Activated CD4-positive, alpha-beta T cell treated with anti-CD3 and anti-CD28 coated beads for 36 hours (primary cell): ENCODE data around the gene ADAMTS4. TPM values are rescaled to one million over a fixed set of nuclear protein-coding genes. Genes with fewer than 3 reads are reported as not detected.

Source experiments
- ATAC-seq: fragments of 200-7000 bp; cut with Tn5 transposase; one replicate; pipeline ENCODE4 v1.10.0; 2021; ENCODE audit warnings: mild to moderate bottlenecking, moderate library complexity
- CTCF ChIA-PET: fragments of 350-600 bp; sonication (Branson Sonifier 250); formaldehyde crosslinking; loops from one replicate; lab custom pipeline; 2021; ENCODE audit warnings: antibody characterized with exemption; lab: Charles Lee
- POLR2A ChIA-PET: fragments of 350-600 bp; sonication (Branson Sonifier 250); formaldehyde crosslinking; loops from one replicate; lab custom pipeline; 2021; ENCODE audit warnings: antibody characterized with exemption, inconsistent platforms; lab: Charles Lee
- DNase-seq: peaks from one replicate; pipeline ENCODE4 v3.0.0-alpha.2; 2020
- H3K27ac Mint-ChIP-seq: one replicate; pipeline ENCODE4 v1.8.0; 2021; ENCODE audit warnings: mixed read lengths
- H3K27me3 Mint-ChIP-seq: one replicate; pipeline ENCODE4 v1.8.0; 2021; ENCODE audit warnings: mixed read lengths
- H3K36me3 Mint-ChIP-seq: one replicate; pipeline ENCODE4 v1.8.0; 2021; ENCODE audit warnings: low read depth, mixed read lengths
- H3K4me1 Mint-ChIP-seq: one replicate; pipeline ENCODE4 v1.8.0; 2021; ENCODE audit warnings: mixed read lengths
- H3K4me3 Mint-ChIP-seq: one replicate; pipeline ENCODE4 v1.8.0; 2021; ENCODE audit warnings: mild to moderate bottlenecking, moderate library complexity, mixed read lengths
- H3K9me3 Mint-ChIP-seq: one replicate; pipeline ENCODE4 v1.8.0; 2021; ENCODE audit warnings: low read depth, mixed read lengths
- intact Hi-C, 2 experiments: fragments of 100-400 bp; cut with DNase I in 1 of 2; cut with micrococcal nuclease in 1 of 2; formaldehyde crosslinking; loops; one replicate each; pipeline versions ENCODE4 v1.14.2 to v1.15.1; 2022 to 2024; cut with DNase I, micrococcal nuclease
- total RNA-seq, 2 experiments: library from RNA; stranded (reverse); gene quantifications; one replicate each; pipeline ENCODE4 v1.2.3, GENCODE V29; 2021

ADAMTS4 gene
- total RNA-seq, 2 experiments from 2014 or later, result 0.40 to 0.71 TPM

DNA sequence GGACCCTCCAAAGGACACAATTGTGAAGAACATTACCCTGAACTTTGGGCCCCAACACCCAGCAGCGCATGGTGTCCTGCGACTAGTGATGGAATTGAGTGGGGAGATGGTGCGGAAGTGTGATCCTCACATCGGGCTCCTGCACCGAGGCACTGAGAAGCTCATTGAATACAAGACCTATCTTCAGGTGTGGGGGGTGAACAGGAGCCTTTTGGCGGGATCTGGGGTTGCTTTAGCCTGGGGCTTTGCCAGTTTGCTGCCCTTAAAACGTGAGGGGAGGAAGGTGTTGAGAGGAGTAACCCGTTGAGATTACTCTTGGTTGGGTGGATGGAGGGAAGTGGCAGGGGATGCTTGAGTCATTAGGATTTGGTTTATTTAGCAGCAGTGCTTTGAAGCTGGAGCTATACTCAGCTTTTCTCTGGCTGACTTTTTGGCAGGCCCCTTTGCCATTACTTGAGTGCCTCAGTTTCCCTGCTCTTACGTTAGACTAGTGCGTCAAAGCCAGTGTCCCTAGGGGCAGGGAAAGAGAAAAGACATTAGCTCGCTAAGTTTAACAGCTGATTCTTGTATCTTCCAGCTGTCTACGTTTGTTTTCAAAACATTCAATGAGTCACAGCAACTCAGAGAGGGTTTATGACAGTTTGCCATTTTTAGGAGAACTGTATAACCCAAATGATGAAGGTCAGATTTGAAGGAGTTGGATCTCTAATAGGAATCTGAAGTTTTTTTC, 7.7 kb upstream of the ADAMTS4 start:
- peak overlapping the region; percentile 15 for H3K27ac Mint-ChIP-seq
- ChIA-PET CTCF (interaction anchor here (0.5 to 7.2 kb wide), 13 partner anchors 9 to 233 kb away, joined by 3 to 89 read pairs (median 3); partner anchors contain the start of genes APOA2, FCER1G, PPOX and TOMM40L), POLR2A (no interaction called here)
- H3K27me3 Mint-ChIP-seq, result no peaks in the 10 kb centered on the region
- no peak overlapping the region for H3K4me3 Mint-ChIP-seq
- peaks cover 53% of the 10 kb centered on the region for H3K36me3 Mint-ChIP-seq
- no peak for DNase-seq
- ATAC-seq, result no peak
- intact Hi-C loops, result no loop called here
- peaks cover 41% of the 10 kb centered on the region for H3K4me1 Mint-ChIP-seq
- H3K9me3 Mint-ChIP-seq, result no peaks in the 10 kb centered on the region

DNA sequence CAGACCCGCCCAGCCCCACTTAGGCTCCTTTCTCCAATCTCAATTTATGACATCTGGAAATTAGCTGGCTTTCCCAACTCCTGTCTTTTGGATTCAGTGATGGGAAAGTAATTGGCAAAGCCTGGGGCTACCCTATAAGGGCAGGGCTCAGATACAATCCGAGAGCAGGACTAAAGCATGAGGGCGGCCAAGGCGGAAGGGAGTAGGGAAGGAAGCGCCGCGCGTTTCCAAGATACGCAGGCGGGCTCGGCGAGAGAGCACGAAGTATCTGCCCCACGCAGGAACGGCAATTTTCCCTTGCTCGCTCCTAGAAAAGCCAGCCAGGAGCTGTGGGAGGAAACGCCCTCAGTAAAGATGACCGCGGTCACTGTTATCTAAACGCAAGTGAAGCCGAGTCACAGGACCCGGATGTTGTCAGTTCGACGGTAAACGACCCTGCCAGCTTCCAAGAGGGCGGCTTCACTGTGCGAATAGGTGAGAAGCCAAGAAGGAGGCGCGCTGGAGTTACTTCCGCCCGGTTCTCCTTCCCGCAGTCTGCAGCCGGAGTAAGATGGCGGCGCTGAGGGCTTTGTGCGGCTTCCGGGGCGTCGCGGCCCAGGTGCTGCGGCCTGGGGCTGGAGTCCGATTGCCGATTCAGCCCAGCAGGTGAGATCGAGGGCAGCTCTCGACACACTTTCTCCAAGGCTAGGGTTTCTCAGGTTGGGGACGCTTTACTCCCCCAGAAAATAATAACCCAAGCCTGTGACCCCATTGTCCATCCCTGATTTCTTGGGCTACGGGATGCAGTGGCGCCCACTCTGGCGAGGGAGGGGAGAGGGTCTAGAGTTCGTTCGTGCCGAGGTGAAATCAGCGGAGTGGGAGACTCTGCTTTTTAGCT, 3.2 kb upstream of the ADAMTS4 start, which contains the start of gene NDUFS2:
Gene NDUFS2, plus strand, starts transcription at position 532 of the 877 bp plus-strand sequence. Its CDS starts 19 bp downstream, at position 551.
- ATAC-seq, result peak; percentile 99
- H3K27me3 Mint-ChIP-seq, result no peaks in the 10 kb centered on the region
- intact Hi-C loops, result loop anchor here (1.0 to 5.0 kb wide), 11 partner anchors 17 to 188 kb away; partner anchors contain the start of genes PPOX (in 2 of the 2), B4GALT3 (in 1 of the 2), DEDD (in 1 of the 2) and MPZ (in 1 of the 2)
- H3K4me1 Mint-ChIP-seq, result peaks cover 50% of the 10 kb centered on the region
- H3K9me3 Mint-ChIP-seq, result no peaks in the 10 kb centered on the region
- peak within 1 kb of the TSS; percentile 92 for H3K4me3 Mint-ChIP-seq
- peak; percentile 97 for DNase-seq
- CTCF ChIA-PET, result interaction anchor here (0.6 to 7.2 kb wide), 17 partner anchors 10 to 524 kb away, joined by 3 to 89 read pairs (median 3); partner anchors contain the start of genes APOA2, PPOX and TOMM40L
- POLR2A ChIA-PET, result interaction anchor here (0.7 to 2.3 kb wide), 6 partner anchors 8 to 188 kb away, joined by 4 to 16 read pairs (median 4); partner anchors contain the start of genes PPOX and TOMM40L
- peaks cover 30% of the 10 kb centered on the region for H3K36me3 Mint-ChIP-seq
- peak within 1 kb of the TSS; percentile 95 for H3K27ac Mint-ChIP-seq

DNA sequence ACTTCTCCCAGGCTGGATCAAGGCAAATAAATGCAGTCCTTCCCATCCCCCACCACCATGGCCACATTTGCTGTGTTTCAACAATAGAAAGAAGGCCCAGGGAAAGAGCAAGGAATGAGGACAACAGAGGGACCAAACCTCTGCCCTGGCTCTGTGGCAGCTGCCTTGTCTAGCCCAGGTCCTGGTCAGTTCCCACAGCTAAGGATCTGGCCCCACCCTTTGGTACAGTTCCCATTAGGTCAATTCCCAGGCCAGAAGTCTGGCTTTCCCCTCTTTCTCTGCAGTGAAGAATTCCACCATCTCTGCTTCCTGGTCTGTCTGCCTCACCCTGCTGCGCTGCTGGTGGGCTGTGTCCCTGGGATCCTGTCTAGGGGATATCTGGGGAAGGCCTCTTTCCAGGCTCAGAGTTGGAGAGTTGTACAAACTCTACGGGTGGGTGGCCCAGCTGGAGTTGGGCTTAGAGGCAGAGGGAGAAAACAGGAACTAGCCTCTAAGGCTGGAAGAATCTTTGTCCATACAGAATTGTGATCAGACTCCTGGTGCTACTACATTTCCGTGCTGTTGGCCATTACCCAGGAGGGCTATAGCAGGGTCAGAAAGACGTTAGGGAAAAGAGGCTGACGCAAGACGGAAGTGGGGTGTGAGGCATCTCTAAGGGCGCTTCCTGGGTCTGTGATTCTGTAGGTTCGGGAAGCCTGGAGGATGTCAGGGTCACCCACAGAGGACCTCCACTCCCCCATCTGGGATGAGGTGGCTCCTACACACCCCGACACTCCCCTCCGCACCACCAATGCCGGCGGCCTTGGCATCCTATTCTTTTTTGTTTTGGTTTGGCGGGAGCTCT, 2.4 kb upstream of the ADAMTS4 start:
- intact Hi-C loops, result loop anchor here in 1 of 2 experiments (5.0 kb wide), 1 partner anchor 106 kb away; the partner anchor contains the start of gene MPZ
- ChIA-PET CTCF (interaction anchor here (0.6 to 7.2 kb wide), 12 partner anchors 9 to 185 kb away, joined by 3 to 89 read pairs (median 4); partner anchors contain the start of genes APOA2, ARHGAP30, PPOX and TOMM40L), POLR2A (interaction anchor here (0.7 to 2.3 kb wide), 6 partner anchors 15 to 189 kb away, joined by 3 to 16 read pairs (median 4); partner anchors contain the start of genes PPOX and TOMM40L)
- H3K4me1 Mint-ChIP-seq, result peaks cover 46% of the 10 kb centered on the region
- H3K36me3 Mint-ChIP-seq, result peaks cover 23% of the 10 kb centered on the region
- peak overlapping the region; percentile 92 for H3K4me3 Mint-ChIP-seq
- DNase-seq (no peak), ATAC-seq (no peak)
- H3K9me3 Mint-ChIP-seq, result no peaks in the 10 kb centered on the region
- H3K27me3 Mint-ChIP-seq, result no peaks in the 10 kb centered on the region
- peak overlapping the region; percentile 95 for H3K27ac Mint-ChIP-seq

DNA sequence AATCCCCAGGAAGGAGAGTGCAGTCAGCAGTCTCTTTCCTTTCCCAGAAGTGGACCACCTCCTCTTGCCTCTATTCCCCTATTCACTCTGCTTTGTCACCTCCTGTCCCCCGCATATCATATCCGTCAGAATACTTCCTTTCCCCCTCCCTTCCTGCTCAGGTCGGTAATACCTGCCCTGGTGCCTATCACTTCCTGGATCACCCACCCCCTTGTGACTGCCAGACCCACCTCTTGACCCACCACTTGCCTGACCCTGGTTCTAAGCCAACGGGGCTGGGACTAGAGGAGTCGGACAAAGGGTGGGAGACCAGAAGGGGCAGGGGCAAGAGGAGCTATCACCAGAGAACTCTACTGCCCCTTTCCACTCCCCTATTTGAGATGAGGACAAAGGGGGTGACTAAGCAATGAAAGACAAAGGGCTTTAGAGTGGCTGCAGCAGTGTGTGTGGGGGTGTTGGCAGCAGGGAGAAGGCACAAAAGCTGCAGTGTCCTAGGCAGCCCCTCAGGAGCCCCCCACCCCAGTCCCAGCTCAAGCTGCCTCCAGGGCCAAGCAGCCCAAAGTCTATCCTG, 1.7 kb upstream of the ADAMTS4 start:
- Mint-ChIP-seq H3K4me3 (peak overlapping the region; percentile 41), H3K36me3 (peaks cover 21% of the 10 kb centered on the region), H3K9me3 (no peaks in the 10 kb centered on the region), H3K27ac (peak overlapping the region; percentile 95), H3K4me1 (peaks cover 43% of the 10 kb centered on the region), H3K27me3 (no peaks in the 10 kb centered on the region)
- ChIA-PET CTCF (interaction anchor here (1.0 to 7.2 kb wide), 3 partner anchors 8 to 131 kb away, joined by 3 to 89 read pairs (median 27); partner anchors contain the start of genes APOA2, ARHGAP30 and TOMM40L), POLR2A (interaction anchor here (1.0 kb wide), 1 partner anchor 14 kb away, joined by 3 read pairs; no protein-coding TSS in a partner anchor)
- intact Hi-C loops, result loop anchor here in 1 of 2 experiments (5.0 kb wide), 1 partner anchor 107 kb away; the partner anchor contains the start of gene MPZ
- ATAC-seq (no peak), DNase-seq (no peak)

DNA sequence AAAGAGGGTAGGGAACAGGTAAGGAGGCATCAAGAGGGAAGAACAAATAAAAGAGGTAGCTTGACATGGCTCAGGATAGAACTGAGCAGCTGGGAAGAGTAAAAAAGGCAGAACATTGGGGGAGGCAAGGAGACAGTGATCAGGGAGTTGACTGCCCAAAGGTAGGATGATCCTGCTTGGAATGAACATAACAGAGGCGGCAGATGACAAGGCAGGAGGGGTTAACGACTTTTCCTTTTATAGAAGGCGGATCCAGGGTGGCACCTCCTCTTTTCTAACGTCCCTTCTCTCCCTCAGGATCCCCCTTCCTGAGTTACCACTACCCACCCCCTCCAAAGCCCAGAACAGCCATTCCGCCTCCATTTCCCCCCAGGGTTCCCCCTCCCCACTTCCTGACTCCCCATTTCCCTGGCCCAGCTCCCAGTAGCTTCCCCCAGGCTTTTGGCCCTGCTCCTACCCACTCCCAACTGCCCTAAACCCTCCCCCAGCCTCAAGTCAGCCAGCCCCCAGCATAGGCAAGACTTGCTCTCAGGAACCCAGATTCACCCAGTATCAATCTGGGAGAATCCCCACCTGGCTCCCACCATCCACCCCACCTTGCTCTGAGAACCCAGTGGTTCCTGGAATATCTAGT, 769 bp upstream of the ADAMTS4 start:
- peaks cover 14% of the 10 kb centered on the region for H3K36me3 Mint-ChIP-seq
- ATAC-seq, result no peak
- H3K27me3 Mint-ChIP-seq, result no peaks in the 10 kb centered on the region
- no peaks in the 10 kb centered on the region for H3K9me3 Mint-ChIP-seq
- ChIA-PET POLR2A (no interaction called here), CTCF (interaction anchor here (1.3 kb wide), 1 partner anchor 26 kb away, joined by 6 read pairs; the partner anchor contains the start of gene TOMM40L)
- peaks cover 44% of the 10 kb centered on the region for H3K4me1 Mint-ChIP-seq
- DNase-seq, result no peak
- intact Hi-C loops, result loop anchor here in 1 of 2 experiments (5.0 kb wide), 1 partner anchor 108 kb away; the partner anchor contains the start of gene MPZ
- H3K4me3 Mint-ChIP-seq, result peak overlapping the region; percentile 41
- peak overlapping the region; percentile 95 for H3K27ac Mint-ChIP-seq

DNA sequence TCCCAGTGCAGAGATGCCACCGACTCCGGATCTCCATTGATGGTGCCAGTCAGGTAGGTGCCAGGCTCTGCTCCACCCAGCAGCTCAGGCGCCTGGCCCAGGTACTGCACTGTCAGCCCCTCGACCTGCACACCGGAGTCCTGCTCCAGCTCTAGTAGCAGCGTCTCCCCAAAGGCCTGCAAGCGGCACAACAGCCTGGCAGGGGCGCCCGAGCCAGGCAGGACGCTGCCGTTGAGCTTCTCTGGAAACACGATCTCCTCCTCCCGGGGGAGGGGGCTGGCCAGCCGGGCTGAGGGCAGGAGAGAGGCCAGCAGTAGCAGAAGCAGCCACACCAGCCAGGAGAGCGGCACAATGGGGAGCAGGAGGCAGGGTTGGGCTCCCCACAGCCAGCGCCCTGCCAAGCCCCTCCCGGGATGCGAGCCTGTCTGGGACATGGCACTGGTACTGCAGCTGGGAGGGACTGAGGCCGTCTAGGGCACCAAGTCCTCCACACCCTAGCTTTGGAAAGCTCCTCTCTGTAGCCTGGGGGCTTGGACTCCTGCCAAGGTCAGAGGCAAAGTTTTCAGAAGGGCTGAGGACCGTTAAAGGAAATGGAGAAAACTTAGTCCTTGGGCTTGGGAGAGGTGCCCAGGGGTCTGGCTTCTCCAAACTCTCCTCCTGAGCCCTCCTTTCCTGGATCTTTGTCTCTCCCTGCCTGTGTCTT, 509 bp downstream of the ADAMTS4 start:
- Mint-ChIP-seq H3K9me3 (no peaks in the 10 kb centered on the region), H3K27me3 (no peaks in the 10 kb centered on the region), H3K4me1 (peaks cover 33% of the 10 kb centered on the region), H3K27ac (no peak overlapping the region), H3K36me3 (peaks cover 1% of the 10 kb centered on the region), H3K4me3 (no peak overlapping the region)
- no peak for DNase-seq
- no peak for ATAC-seq
- POLR2A ChIA-PET, result no interaction called here
- intact Hi-C loops, result no loop called here
- CTCF ChIA-PET, result interaction anchor here (1.0 to 1.3 kb wide), 2 partner anchors 27 to 32 kb away, joined by 3 to 6 read pairs; partner anchors contain the start of genes PPOX and TOMM40L

DNA sequence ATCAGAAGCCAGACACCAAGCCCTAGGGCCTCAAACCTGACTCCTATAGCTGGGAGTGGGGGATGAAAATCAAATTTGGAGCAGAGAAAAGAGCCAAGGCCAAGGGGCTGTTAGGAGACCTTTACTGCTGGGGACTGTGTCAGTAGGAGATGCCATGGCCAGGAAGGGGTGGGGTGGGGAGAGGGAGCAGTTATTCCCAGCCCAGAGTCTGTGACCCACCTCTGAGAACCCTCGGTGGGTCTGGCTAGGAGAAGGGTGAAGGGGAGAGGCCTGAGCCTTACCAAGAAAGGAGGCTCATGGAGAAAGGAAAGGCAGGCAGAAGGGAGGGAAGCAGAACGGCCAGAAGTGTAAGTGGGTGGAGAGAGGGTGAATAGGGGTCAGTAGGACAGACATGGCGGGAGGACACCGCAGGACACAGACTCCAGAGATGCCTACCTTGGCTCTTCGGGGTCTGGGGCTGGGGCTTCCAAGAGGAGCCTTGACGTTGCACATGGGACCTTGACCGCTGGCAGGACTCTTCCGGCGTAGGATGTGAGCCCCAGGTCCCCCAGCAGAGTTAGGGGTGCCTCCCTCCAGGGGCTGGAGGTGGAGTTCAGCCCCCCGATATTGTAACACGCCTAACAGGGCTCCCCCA, 1.2 kb downstream of the ADAMTS4 start:
- POLR2A ChIA-PET, result no interaction called here
- H3K4me3 Mint-ChIP-seq, result no peak overlapping the region

DNA sequence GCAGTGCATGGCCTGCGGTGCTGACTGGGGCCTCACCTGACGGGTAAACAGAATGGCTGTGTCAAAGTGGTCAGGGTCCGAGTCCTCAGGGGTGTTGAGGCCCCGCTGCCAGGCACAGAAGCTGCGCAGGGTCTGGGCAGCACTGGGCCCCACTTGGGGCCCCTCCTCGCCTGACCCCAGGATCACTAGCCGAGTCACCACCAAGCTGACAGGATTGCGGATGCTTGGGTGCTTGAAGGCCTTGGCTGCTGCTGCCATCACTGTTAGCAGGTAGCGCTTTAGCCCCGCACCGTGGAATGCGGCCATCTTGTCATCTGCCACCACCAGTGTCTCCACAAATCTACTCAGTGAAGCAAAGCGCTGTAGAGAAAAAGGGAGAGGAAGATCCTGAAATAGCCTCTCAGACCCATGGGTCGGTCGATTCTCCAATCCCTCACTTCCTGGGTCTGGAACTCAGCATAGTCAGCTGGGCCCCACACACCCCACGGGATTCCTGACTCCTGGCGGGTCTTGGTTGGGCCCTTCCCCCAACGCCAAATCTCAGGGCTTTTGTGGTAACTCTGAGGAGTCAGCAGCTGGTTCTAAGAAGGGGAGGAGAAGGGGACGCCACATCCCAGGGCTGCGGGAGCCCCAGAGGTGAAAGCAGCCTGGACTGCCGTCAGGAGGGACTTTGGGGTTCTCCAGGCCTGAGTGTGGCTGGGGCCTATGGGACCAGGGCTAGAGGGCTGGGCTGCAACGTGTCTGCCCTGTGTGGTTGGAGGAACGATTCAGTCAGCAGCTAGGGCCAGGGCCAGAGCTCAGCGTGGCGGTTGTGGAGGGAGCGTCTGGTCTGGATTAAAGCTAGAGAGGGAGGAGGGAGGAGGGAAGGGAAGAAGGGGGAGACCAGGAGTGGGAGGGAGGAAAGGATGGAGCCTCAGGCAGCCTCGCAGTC, 2.1 kb downstream of the ADAMTS4 start:
- Mint-ChIP-seq H3K27me3 (no peaks in the 10 kb centered on the region), H3K36me3 (no peaks in the 10 kb centered on the region), H3K4me1 (peaks cover 35% of the 10 kb centered on the region), H3K27ac (no peak overlapping the region), H3K4me3 (no peak overlapping the region), H3K9me3 (no peaks in the 10 kb centered on the region)
- no peak for ATAC-seq
- CTCF ChIA-PET, result interaction anchor here (0.6 to 3.0 kb wide), 3 partner anchors 15 to 54 kb away, joined by 3 to 11 read pairs (median 3); no protein-coding TSS in a partner anchor
- POLR2A ChIA-PET, result no interaction called here
- no peak for DNase-seq
- intact Hi-C loops, result no loop called here

More for the DNA sequence above, 1.2 kb downstream of the ADAMTS4 start:
- intact Hi-C loops, result no loop called here
- Mint-ChIP-seq H3K4me1 (peaks cover 31% of the 10 kb centered on the region), H3K27me3 (no peaks in the 10 kb centered on the region), H3K27ac (no peak overlapping the region), H3K36me3 (no peaks in the 10 kb centered on the region), H3K9me3 (no peaks in the 10 kb centered on the region)
- ATAC-seq (no peak), DNase-seq (no peak)
- CTCF ChIA-PET, result interaction anchor here (1.0 kb wide), 1 partner anchor 31 kb away, joined by 3 read pairs; the partner anchor contains the start of gene PPOX
